ENCODE measurements around the gene NADSYN1.

DNA sequence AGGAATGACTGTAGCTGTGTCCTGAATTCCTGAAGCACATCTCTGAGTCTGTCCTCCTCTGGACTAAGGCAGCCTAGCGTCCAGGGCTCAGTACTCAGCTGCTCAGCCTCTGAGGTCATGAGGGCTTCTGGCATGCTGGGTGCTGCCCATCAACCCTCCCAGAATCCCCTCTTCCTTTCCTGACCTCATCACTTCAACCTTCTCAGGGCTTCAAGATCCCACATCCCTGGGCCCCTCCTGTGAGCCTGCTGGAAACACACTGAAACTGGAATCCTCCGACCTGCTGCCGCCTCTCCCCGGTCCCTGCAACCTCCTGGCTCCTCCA, 85.6 kb downstream of the NADSYN1 start:
- no peak for TF ChIP-seq CTCF (IDR thresholded peaks at IDR 0.05)
- no peak for TF ChIP-seq POLR2A (IDR thresholded peaks at IDR 0.05)
- no peak for TF ChIP-seq POLR2AphosphoS5 (IDR thresholded peaks at IDR 0.05)

Measured in transverse colon (tissue), 4 donors.